CD14-positive monocyte (primary cell): ENCODE measurements around the gene NUMB. TPM values are rescaled to one million over a fixed set of nuclear protein-coding genes. Genes with fewer than 3 reads are reported as not detected.

Experiments
- DNase-seq, 3 donors: peaks; one replicate each; pipeline ENCODE4 v3.0.0-alpha.2; 2011 to 2022
- H2AFZ ChIP-seq: 2 replicates; pipeline ENCODE4 v1.6.0; 2012; ENCODE audit warnings: mild to moderate bottlenecking, low read depth, low read length, inconsistent platforms; ENCODE audit not compliant: insufficient read depth, poor library complexity, severe bottlenecking
- H3K27ac ChIP-seq, 2 donors: 1 replicate in 1 of 2; 2 replicates in 1 of 2; pipeline ENCODE4 v1.5.1; 2012 to 2013; ENCODE audit warnings: low read length in 2 of 2, control low read depth in 1 of 2, inconsistent platforms in 1 of 2, low read depth in 1 of 2, mild to moderate bottlenecking in 1 of 2
- H3K27me3 ChIP-seq, 2 donors: one replicate each; pipeline versions ENCODE4 v1.6.0 to v1.6.1; 2011 to 2013; ENCODE audit warnings: low read length in 2 of 2; ENCODE audit not compliant: control insufficient read depth in 2 of 2, insufficient read depth in 2 of 2
- H3K36me3 ChIP-seq, 2 donors: replicated peaks in 1 of 2; 1 replicate in 1 of 2; 2 replicates in 1 of 2; pipeline versions ENCODE4 v1.5.1 to v1.6.1; 2012 to 2013; ENCODE audit warnings: low read length in 2 of 2, control low read depth in 1 of 2, inconsistent platforms in 1 of 2, mild to moderate bottlenecking in 1 of 2; ENCODE audit not compliant: insufficient read depth in 2 of 2, control insufficient read depth in 1 of 2
- H3K4me1 ChIP-seq, 2 donors: 1 replicate in 1 of 2; 2 replicates in 1 of 2; pipeline versions ENCODE4 v1.5.1 to v1.6.1; 2012 to 2013; ENCODE audit warnings: low read length in 2 of 2, control low read depth in 1 of 2, inconsistent platforms in 1 of 2, mild to moderate bottlenecking in 1 of 2, moderate library complexity in 1 of 2; ENCODE audit not compliant: insufficient read depth in 2 of 2, control insufficient read depth in 1 of 2
- H3K4me2 ChIP-seq: replicated peaks from 2 replicates; pipeline ENCODE3; 2012; ENCODE audit warnings: low read length, moderate library complexity, mild to moderate bottlenecking; ENCODE audit not compliant: poor library complexity, severe bottlenecking; ENCODE audit errors: extremely low read depth
- H3K4me3 ChIP-seq, 3 experiments: fragments of 200-600 bp in 1 of 3; sonication (generic) in 1 of 3; replicated peaks in 1 of 3; 1 replicate in 2 of 3; 2 replicates in 1 of 3; pipeline ENCODE4 v1.5.1; 2011 to 2013; ENCODE audit warnings: low read length in 3 of 3, mild to moderate bottlenecking in 3 of 3, control low read depth in 2 of 3, low read depth in 2 of 3, inconsistent platforms in 1 of 3, moderate library complexity in 1 of 3
- H3K79me2 ChIP-seq: 2 replicates; pipeline ENCODE4 v1.6.0; 2012; ENCODE audit warnings: mild to moderate bottlenecking, control low read depth, inconsistent platforms, low read length, moderate library complexity; ENCODE audit not compliant: insufficient read depth
- H3K9ac ChIP-seq: 2 replicates; pipeline ENCODE4 v1.6.0; 2017; ENCODE audit warnings: low read length, mild to moderate bottlenecking; ENCODE audit not compliant: insufficient read depth, poor library complexity, severe bottlenecking
- H3K9me3 ChIP-seq, 2 donors: replicated peaks in 1 of 2; 1 replicate in 1 of 2; 2 replicates in 1 of 2; pipeline versions ENCODE4 v1.5.1 to v1.6.1; 2012 to 2013; ENCODE audit warnings: low read length in 2 of 2, control low read depth in 1 of 2; ENCODE audit not compliant: control insufficient read depth in 1 of 2, insufficient read depth in 1 of 2
- H4K20me1 ChIP-seq: 2 replicates; pipeline ENCODE4 v1.6.0; 2012; ENCODE audit warnings: mild to moderate bottlenecking, low read length, control low read depth, moderate library complexity; ENCODE audit not compliant: insufficient read depth
- H3K27ac Mint-ChIP-seq, 7 donors: one replicate each; pipeline ENCODE4 v1.8.0; 2020; ENCODE audit warnings: mild to moderate bottlenecking in 7 of 7, mixed read lengths in 7 of 7, moderate library complexity in 6 of 7, inconsistent platforms in 2 of 7
- H3K27me3 Mint-ChIP-seq, 3 donors: one replicate each; pipeline ENCODE4 v1.8.0; 2021 to 2022; ENCODE audit warnings: low read depth in 3 of 3, mild to moderate bottlenecking in 3 of 3, mixed read lengths in 3 of 3, moderate library complexity in 3 of 3, inconsistent platforms in 1 of 3
- H3K36me3 Mint-ChIP-seq, 2 donors: one replicate each; pipeline ENCODE4 v1.8.0; 2020; ENCODE audit warnings: mixed read lengths in 2 of 2, inconsistent platforms in 1 of 2, mild to moderate bottlenecking in 1 of 2
- H3K4me1 Mint-ChIP-seq: one replicate; pipeline ENCODE4 v1.8.0; 2020; ENCODE audit warnings: mild to moderate bottlenecking, mixed read lengths
- H3K4me3 Mint-ChIP-seq, 2 donors: one replicate each; pipeline ENCODE4 v1.8.0; 2020; ENCODE audit warnings: mild to moderate bottlenecking in 2 of 2, mixed read lengths in 2 of 2, moderate library complexity in 1 of 2
- H3K9me3 Mint-ChIP-seq, 7 donors: one replicate each; pipeline ENCODE4 v1.8.0; 2020 to 2022; ENCODE audit warnings: mixed read lengths in 7 of 7, mild to moderate bottlenecking in 6 of 7, moderate library complexity in 6 of 7, inconsistent platforms in 2 of 7
- WGBS: methylation state at CpG from one replicate; pipeline ENCODE4 v1.1.5; 2013; ENCODE audit warnings: missing lambda C conversion rate; ENCODE audit not compliant: insufficient coverage; 5-methylcytosine and 5-hydroxymethylcytosine counted together
- intact Hi-C, 2 donors: fragments of 100-400 bp; cut with micrococcal nuclease; formaldehyde crosslinking; loops; one replicate each; pipeline versions ENCODE4 v1.15.0 to v1.15.1; 2023
- polyA plus RNA-seq, 3 donors: library from polyadenylated mRNA; depleted of rRNA in 1 of 3; unstranded in 2 of 3; stranded (reverse) in 1 of 3; fragments of 300-500 nt in 2 of 3; fragments of >200 nt in 1 of 3; fragmentation: Illumina TruSeq in 2 of 3; gene quantifications; 1 replicate in 2 of 3; 2 replicates in 1 of 3; pipeline ENCODE4 v1.2.3, GENCODE V29; 2012 to 2021
- TF ChIP-seq, protein P1 (sequence below): fragments of 200-600 bp; IDR thresholded peaks from one replicate; pipeline ENCODE4 v1.8.0; 2022; ENCODE audit warnings: antibody characterized with exemption, mild to moderate bottlenecking

NUMB gene
- polyA plus RNA-seq, 3 donors = 83.4 to 223 (median 126) TPM

DNA sequence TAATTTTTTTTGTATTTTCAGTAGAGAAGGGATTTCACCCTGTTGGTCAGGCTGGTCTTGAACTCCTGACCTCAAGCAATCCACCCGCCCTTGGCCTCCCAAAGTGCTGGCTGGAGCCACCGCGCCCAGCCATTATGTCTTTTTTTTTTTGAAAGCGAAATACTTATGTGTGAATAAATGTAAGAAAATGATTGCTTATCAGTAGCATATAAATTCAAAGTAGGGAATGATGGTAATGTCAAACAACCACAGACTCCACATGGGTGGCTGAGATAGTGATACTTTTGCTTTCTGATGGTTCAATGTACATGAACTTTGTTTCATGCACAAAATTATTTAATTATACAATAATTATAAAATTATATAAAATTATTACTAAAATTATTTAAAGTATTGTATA, 145.2 kb downstream of the NUMB start:
- peaks cover 17 to 26% of the 10 kb centered on the region in 2 donors for H3K4me1 ChIP-seq
- H2AFZ ChIP-seq = no peak overlapping the region
- H3K9me3 ChIP-seq = no peaks in the 10 kb centered on the region
- Mint-ChIP-seq H3K27ac (peak overlapping the region in 1 of 7 donors; percentile 62), H3K4me1 (peaks cover 20% of the 10 kb centered on the region), H3K27me3 (peaks cover 0 to 3% (median 0%) of the 10 kb centered on the region in 3 donors), H3K9me3 (no peaks in the 10 kb centered on the region), H3K36me3 (peaks cover 24 to 27% of the 10 kb centered on the region in 2 donors), H3K4me3 (no peak overlapping the region)
- no peak overlapping the region for H3K27ac ChIP-seq
- peaks cover 7 to 45% of the 10 kb centered on the region in 2 donors for H3K36me3 ChIP-seq
- no peak for DNase-seq
- H3K79me2 ChIP-seq = peaks cover 25% of the 10 kb centered on the region
- H3K9ac ChIP-seq = no peak overlapping the region
- H4K20me1 ChIP-seq = peaks cover 98% of the 10 kb centered on the region
- intact Hi-C loops = no loop called here
- H3K4me2 ChIP-seq = no peak overlapping the region
- no peaks in the 10 kb centered on the region for H3K27me3 ChIP-seq
- H3K4me3 ChIP-seq = no peak overlapping the region
- WGBS = no CpG with 5 or more reads among the region's 4 CpGs
- TF ChIP-seq, protein P1, sequence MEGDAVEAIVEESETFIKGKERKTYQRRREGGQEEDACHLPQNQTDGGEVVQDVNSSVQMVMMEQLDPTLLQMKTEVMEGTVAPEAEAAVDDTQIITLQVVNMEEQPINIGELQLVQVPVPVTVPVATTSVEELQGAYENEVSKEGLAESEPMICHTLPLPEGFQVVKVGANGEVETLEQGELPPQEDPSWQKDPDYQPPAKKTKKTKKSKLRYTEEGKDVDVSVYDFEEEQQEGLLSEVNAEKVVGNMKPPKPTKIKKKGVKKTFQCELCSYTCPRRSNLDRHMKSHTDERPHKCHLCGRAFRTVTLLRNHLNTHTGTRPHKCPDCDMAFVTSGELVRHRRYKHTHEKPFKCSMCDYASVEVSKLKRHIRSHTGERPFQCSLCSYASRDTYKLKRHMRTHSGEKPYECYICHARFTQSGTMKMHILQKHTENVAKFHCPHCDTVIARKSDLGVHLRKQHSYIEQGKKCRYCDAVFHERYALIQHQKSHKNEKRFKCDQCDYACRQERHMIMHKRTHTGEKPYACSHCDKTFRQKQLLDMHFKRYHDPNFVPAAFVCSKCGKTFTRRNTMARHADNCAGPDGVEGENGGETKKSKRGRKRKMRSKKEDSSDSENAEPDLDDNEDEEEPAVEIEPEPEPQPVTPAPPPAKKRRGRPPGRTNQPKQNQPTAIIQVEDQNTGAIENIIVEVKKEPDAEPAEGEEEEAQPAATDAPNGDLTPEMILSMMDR = no peak

DNA sequence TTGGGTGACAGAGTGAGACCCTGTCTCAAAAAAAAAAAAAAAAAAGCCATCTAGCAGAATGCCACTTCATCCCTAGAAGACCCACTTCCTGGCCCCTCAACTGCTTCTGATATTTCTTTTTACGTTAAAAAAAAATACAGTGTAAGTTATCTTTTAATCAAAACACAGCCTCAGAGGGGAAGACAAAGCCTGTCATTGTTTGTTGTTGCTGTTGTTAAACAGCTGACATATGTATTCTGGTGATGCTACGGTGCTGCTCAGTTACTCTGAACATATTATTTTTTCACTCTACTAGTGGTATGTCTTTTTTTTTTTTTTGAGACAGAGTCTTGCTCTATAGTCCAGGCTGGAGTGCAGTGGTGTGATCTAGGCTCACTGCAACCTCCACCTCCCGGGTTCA, 145.7 kb downstream of the NUMB start:
- Histone ChIP-seq H3K27me3 (no peaks in the 10 kb centered on the region), H2AFZ (no peak overlapping the region), H3K4me1 (peaks cover 17 to 26% of the 10 kb centered on the region in 2 donors), H3K4me3 (no peak overlapping the region), H3K9me3 (no peaks in the 10 kb centered on the region), H3K9ac (no peak overlapping the region), H3K79me2 (peaks cover 25% of the 10 kb centered on the region), H3K4me2 (no peak overlapping the region), H4K20me1 (peaks cover 98% of the 10 kb centered on the region), H3K27ac (peak overlapping the region in 1 of 2 donors; percentile 68), H3K36me3 (peaks cover 7 to 40% of the 10 kb centered on the region in 2 donors)
- intact Hi-C loops = no loop called here
- H3K27ac Mint-ChIP-seq = no peak overlapping the region
- TF ChIP-seq, protein P1 = no peak
- DNase-seq = no peak
- peaks cover 20% of the 10 kb centered on the region for H3K4me1 Mint-ChIP-seq
- H3K9me3 Mint-ChIP-seq = peaks cover 0 to 3% (median 0%) of the 10 kb centered on the region in 7 donors
- no peak overlapping the region for H3K4me3 Mint-ChIP-seq
- no CpG with 5 or more reads among the region's 3 CpGs for WGBS
- peaks cover 0 to 3% (median 0%) of the 10 kb centered on the region in 3 donors for H3K27me3 Mint-ChIP-seq
- H3K36me3 Mint-ChIP-seq = peaks cover 25 to 29% of the 10 kb centered on the region in 2 donors
